ENCODE measurements around the gene CLMP. TPM values are rescaled to one million over a fixed set of nuclear protein-coding genes. Genes with fewer than 3 reads are reported as not detected.
A peak's percentile ranks its signal among the peaks of the same experiment; 100 is the strongest.
"Not testable (repeated sequence)": the region's sequence is repeated elsewhere in the genome, so short reads cannot be mapped to it uniquely, and the experiment has no call there.

The CLMP gene
- polyA plus RNA-seq, 2 donors, result 2.9 to 4.2 TPM

- not testable (repeated sequence) for H3K27me3 ChIP-seq (ENCODE audit: control insufficient read depth in 1 of 2, insufficient read depth in 2 of 2, low read length in 2 of 2); H3K36me3 ChIP-seq (ENCODE audit: control insufficient read depth in 2 of 2, insufficient read depth in 2 of 2, low read length in 1 of 2); H3K9me3 ChIP-seq (ENCODE audit: control insufficient read depth in 2 of 2, insufficient read depth in 1 of 2, low read depth in 1 of 2, low read length in 1 of 2); H3K4me1 ChIP-seq (ENCODE audit: control insufficient read depth in 2 of 2, insufficient read depth in 2 of 2, low read length in 1 of 2); H3K27ac ChIP-seq (ENCODE audit: low read depth in 2 of 2, low read length in 1 of 2); H3K4me3 ChIP-seq (ENCODE audit: low read depth in 1 of 2, low read length in 2 of 2)
- 74 to 76% methylated on average over 8 of the region's 8 CpGs for WGBS, 2 donors
Measured at GRCh38 chr11:123132034-123132766, 62.8 kb downstream of the CLMP start.

DNA sequence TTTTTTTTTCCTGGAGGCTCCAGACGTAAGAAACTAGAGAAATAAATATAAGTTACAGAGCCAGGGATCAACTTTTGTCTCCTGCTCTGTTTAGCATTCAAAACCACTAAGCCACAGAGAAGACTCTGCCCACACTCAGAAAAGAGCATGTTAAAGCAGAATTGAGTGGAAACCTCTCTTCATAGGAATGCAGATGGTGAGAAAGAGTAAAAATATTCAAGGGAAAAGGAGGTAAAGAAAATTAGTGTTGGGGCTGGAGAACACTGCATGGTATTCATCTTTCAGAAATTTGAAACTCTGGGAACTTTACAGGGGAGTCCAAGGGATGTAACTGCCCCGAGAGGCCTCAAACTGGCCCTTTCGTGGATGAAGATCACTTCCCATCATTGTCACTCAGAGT, 65.1 kb downstream of the CLMP start:
- Histone ChIP-seq H3K27ac (ENCODE audit: low read depth in 2 of 2, low read length in 1 of 2) (no peak overlapping the region), H3K27me3 (ENCODE audit: control insufficient read depth in 1 of 2, insufficient read depth in 2 of 2, low read length in 2 of 2) (peaks cover 0 to 2% of the 10 kb centered on the region in 2 donors), H3K36me3 (ENCODE audit: control insufficient read depth in 2 of 2, insufficient read depth in 2 of 2, low read length in 1 of 2) (no peaks in the 10 kb centered on the region), H3K4me1 (ENCODE audit: control insufficient read depth in 2 of 2, insufficient read depth in 2 of 2, low read length in 1 of 2) (no peaks in the 10 kb centered on the region), H3K4me3 (ENCODE audit: low read depth in 1 of 2, low read length in 2 of 2) (no peak overlapping the region), H3K9me3 (ENCODE audit: control insufficient read depth in 2 of 2, insufficient read depth in 1 of 2, low read depth in 1 of 2, low read length in 1 of 2) (no peaks in the 10 kb centered on the region)
- 65 to 67% methylated on average over 3 of the region's 3 CpGs for WGBS, 2 donors

DNA sequence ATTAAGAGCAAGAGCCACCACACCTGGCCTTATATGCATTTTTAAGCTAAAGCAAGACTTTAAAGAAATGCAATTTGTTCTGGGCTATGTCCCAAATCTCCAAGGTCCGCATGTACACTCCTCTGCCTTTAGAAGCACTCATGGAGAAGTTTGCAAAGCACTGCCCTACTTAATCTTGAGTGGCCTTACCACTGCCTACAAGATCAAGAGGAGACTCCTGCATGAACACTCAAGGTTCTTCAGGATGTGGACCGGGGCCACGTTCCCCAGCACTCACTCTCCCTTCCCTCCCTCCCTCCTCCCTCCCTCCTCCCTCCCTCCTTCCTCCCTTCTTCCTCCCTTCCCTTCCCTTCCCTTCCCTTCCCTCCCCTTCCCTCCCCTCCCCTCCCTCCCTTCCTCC, 69.9 kb downstream of the CLMP start:
- no peak overlapping the region for H3K27ac ChIP-seq (ENCODE audit: low read depth in 2 of 2, low read length in 1 of 2)

DNA sequence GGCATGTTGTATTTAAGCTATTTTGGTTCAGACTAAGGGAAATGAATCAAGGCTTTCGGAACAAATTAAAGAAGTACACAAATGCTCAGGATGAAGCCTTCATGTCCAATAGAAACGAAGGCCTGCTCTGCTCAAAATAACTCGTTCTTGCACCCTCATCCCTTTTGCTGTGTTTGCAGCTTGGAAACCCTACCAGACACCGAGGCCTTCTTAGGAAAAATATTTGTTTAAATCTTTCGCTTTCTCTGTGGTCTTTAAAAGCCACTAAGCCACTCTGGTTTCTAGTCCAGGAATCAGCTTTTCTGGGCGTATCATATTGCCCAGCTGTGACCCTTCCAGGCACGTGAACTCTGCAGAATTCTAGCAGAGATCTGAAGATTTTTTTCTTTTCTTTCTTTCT, 72.2 kb downstream of the CLMP start:
- Histone ChIP-seq H3K27ac (ENCODE audit: low read depth in 2 of 2, low read length in 1 of 2) (peak overlapping the region in 1 of 2 donors; percentile 9), H3K4me3 (ENCODE audit: low read depth in 1 of 2, low read length in 2 of 2) (no peak overlapping the region), H3K4me1 (ENCODE audit: control insufficient read depth in 2 of 2, insufficient read depth in 2 of 2, low read length in 1 of 2) (no peaks in the 10 kb centered on the region), H3K36me3 (ENCODE audit: control insufficient read depth in 2 of 2, insufficient read depth in 2 of 2, low read length in 1 of 2) (no peaks in the 10 kb centered on the region), H3K9me3 (ENCODE audit: control insufficient read depth in 2 of 2, insufficient read depth in 1 of 2, low read depth in 1 of 2, low read length in 1 of 2) (no peaks in the 10 kb centered on the region), H3K27me3 (ENCODE audit: control insufficient read depth in 1 of 2, insufficient read depth in 2 of 2, low read length in 2 of 2) (no peaks in the 10 kb centered on the region)
- WGBS, 2 donors, result 62 to 66% methylated on average over 7 of the region's 7 CpGs

More for the DNA sequence above, 69.9 kb downstream of the CLMP start:
- 68 to 73% methylated on average over 3 of the region's 3 CpGs for WGBS, 2 donors
- Histone ChIP-seq H3K4me3 (ENCODE audit: low read depth in 1 of 2, low read length in 2 of 2) (no peak overlapping the region), H3K27me3 (ENCODE audit: control insufficient read depth in 1 of 2, insufficient read depth in 2 of 2, low read length in 2 of 2) (peaks cover 0 to 2% of the 10 kb centered on the region in 2 donors), H3K4me1 (ENCODE audit: control insufficient read depth in 2 of 2, insufficient read depth in 2 of 2, low read length in 1 of 2) (no peaks in the 10 kb centered on the region), H3K36me3 (ENCODE audit: control insufficient read depth in 2 of 2, insufficient read depth in 2 of 2, low read length in 1 of 2) (no peaks in the 10 kb centered on the region), H3K9me3 (ENCODE audit: control insufficient read depth in 2 of 2, insufficient read depth in 1 of 2, low read depth in 1 of 2, low read length in 1 of 2) (no peaks in the 10 kb centered on the region)

DNA sequence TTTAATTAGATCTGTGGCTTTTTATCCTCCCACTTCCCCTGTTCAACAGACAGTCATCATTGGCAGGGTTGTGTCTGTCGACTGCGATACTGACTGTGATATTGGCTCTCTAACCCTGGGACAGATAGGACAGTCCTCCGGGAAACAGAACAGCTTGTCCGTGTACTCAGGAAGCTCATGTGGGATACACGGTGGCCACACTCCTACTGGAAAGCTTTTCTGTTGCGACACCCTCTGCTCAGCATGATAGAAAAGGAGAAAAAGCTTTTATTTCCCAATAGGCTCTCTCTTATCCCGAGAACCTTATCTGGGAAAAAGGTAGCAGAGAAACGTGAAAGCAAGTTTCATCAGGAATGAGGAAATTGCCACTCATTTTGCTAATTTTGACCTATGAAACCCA, 72.7 kb downstream of the CLMP start:
- Histone ChIP-seq H3K27ac (ENCODE audit: low read depth in 2 of 2, low read length in 1 of 2) (peak overlapping the region in 1 of 2 donors; percentile 44), H3K27me3 (ENCODE audit: control insufficient read depth in 1 of 2, insufficient read depth in 2 of 2, low read length in 2 of 2) (no peaks in the 10 kb centered on the region), H3K36me3 (ENCODE audit: control insufficient read depth in 2 of 2, insufficient read depth in 2 of 2, low read length in 1 of 2) (no peaks in the 10 kb centered on the region), H3K4me3 (ENCODE audit: low read depth in 1 of 2, low read length in 2 of 2) (no peak overlapping the region), H3K4me1 (ENCODE audit: control insufficient read depth in 2 of 2, insufficient read depth in 2 of 2, low read length in 1 of 2) (no peaks in the 10 kb centered on the region), H3K9me3 (ENCODE audit: control insufficient read depth in 2 of 2, insufficient read depth in 1 of 2, low read depth in 1 of 2, low read length in 1 of 2) (no peaks in the 10 kb centered on the region)
- WGBS, 2 donors, result 59 to 60% methylated on average over 8 of the region's 8 CpGs

DNA sequence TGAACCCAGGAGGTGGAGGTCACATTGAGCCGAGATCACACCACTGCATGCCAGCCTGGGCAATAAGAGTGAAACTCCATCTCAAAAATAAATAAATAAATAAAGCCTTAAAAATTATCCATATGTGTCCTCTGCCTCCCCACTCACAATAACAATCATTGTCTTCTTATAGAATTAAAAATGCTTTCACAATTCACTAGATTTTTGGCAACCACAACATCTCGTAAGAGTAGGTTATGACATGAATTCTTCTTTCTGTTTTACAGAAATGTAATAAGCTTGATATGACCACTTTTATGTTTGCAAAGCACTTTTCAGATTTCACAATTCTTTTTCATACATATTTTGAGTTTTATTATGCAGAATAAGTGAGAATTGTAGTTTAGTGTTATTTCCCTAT, 78.6 kb downstream of the CLMP start:
- peaks cover 0 to 4% of the 10 kb centered on the region in 2 donors for H3K9me3 ChIP-seq (ENCODE audit: control insufficient read depth in 2 of 2, insufficient read depth in 1 of 2, low read depth in 1 of 2, low read length in 1 of 2)
- WGBS, 2 donors, result 90 to 93% methylated on average over 2 of the region's 2 CpGs
- H3K27me3 ChIP-seq (ENCODE audit: control insufficient read depth in 1 of 2, insufficient read depth in 2 of 2, low read length in 2 of 2), result no peaks in the 10 kb centered on the region

DNA sequence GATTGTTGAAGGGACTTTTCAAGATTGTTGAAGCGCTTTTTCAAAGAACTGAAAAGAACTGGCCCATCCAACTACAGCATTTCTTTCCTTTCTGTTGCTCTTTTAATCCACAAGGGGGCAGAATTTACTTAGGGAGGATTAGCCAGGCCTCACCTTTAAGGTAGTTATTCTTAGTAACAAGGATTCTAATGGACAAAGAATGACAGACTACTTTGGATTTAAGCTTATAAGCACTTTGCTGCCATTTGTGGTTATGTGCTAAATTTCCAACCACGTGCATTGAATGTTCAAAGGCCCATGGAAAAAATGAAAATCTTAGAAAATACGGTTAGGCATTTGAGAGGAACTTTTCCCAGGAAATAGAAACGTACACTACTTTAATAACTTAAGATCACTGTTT, 83.6 kb downstream of the CLMP start:
- Histone ChIP-seq H3K4me3 (ENCODE audit: low read depth in 1 of 2, low read length in 2 of 2) (no peak overlapping the region), H3K27ac (ENCODE audit: low read depth in 2 of 2, low read length in 1 of 2) (no peak overlapping the region), H3K27me3 (ENCODE audit: control insufficient read depth in 1 of 2, insufficient read depth in 2 of 2, low read length in 2 of 2) (no peaks in the 10 kb centered on the region), H3K4me1 (ENCODE audit: control insufficient read depth in 2 of 2, insufficient read depth in 2 of 2, low read length in 1 of 2) (no peaks in the 10 kb centered on the region), H3K9me3 (ENCODE audit: control insufficient read depth in 2 of 2, insufficient read depth in 1 of 2, low read depth in 1 of 2, low read length in 1 of 2) (peaks cover 0 to 4% of the 10 kb centered on the region in 2 donors), H3K36me3 (ENCODE audit: control insufficient read depth in 2 of 2, insufficient read depth in 2 of 2, low read length in 1 of 2) (no peaks in the 10 kb centered on the region)
- 58 to 66% methylated on average over 4 of the region's 4 CpGs for WGBS, 2 donors

More for the DNA sequence above, 78.6 kb downstream of the CLMP start:
- H3K36me3 ChIP-seq (ENCODE audit: control insufficient read depth in 2 of 2, insufficient read depth in 2 of 2, low read length in 1 of 2), result no peaks in the 10 kb centered on the region
- no peaks in the 10 kb centered on the region for H3K4me1 ChIP-seq (ENCODE audit: control insufficient read depth in 2 of 2, insufficient read depth in 2 of 2, low read length in 1 of 2)
- no peak overlapping the region for H3K27ac ChIP-seq (ENCODE audit: low read depth in 2 of 2, low read length in 1 of 2)
- no peak overlapping the region for H3K4me3 ChIP-seq (ENCODE audit: low read depth in 1 of 2, low read length in 2 of 2)

GRCh38 chr11:123110397-123110796, 84.7 kb downstream of the CLMP start:
- H3K4me3 ChIP-seq (ENCODE audit: low read depth in 1 of 2, low read length in 2 of 2), result no peak overlapping the region
- no peaks in the 10 kb centered on the region for H3K4me1 ChIP-seq (ENCODE audit: control insufficient read depth in 2 of 2, insufficient read depth in 2 of 2, low read length in 1 of 2)
- no peaks in the 10 kb centered on the region for H3K27me3 ChIP-seq (ENCODE audit: control insufficient read depth in 1 of 2, insufficient read depth in 2 of 2, low read length in 2 of 2)
- 64 to 76% methylated on average over 8 of the region's 8 CpGs for WGBS, 2 donors
- H3K27ac ChIP-seq (ENCODE audit: low read depth in 2 of 2, low read length in 1 of 2), result no peak overlapping the region
- H3K9me3 ChIP-seq (ENCODE audit: control insufficient read depth in 2 of 2, insufficient read depth in 1 of 2, low read depth in 1 of 2, low read length in 1 of 2), result no peaks in the 10 kb centered on the region
- no peaks in the 10 kb centered on the region for H3K36me3 ChIP-seq (ENCODE audit: control insufficient read depth in 2 of 2, insufficient read depth in 2 of 2, low read length in 1 of 2)

DNA sequence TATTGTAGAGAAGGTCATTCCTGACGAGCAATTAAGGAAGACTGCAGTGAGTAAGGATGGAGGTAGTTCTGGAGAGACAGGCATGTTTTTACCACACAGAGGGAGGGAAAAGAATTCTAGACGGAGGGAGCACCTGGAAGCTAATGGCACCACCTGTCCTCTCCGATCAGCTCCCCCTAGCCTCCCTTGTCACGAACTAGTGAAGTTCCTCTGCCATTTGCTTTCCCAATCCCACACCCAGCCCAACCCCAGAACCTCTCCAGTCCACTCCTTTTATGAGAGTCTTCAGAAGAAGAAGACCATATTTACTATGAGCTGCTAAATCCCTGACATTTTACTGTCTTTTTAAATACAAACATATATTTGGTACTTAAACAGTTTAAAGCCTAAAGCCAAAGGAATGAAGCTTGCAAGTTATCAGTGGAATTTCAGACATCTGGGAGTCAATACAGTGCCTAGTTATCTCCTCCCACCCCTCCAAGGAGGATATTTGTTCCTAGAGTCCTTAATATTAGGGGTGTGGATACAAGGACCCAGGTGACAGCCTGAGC, 87.0 kb downstream of the CLMP start:
- no peak overlapping the region for H3K27ac ChIP-seq (ENCODE audit: low read depth in 2 of 2, low read length in 1 of 2)
- no peaks in the 10 kb centered on the region for H3K4me1 ChIP-seq (ENCODE audit: control insufficient read depth in 2 of 2, insufficient read depth in 2 of 2, low read length in 1 of 2)
- no peaks in the 10 kb centered on the region for H3K9me3 ChIP-seq (ENCODE audit: control insufficient read depth in 2 of 2, insufficient read depth in 1 of 2, low read depth in 1 of 2, low read length in 1 of 2)
- no peaks in the 10 kb centered on the region for H3K36me3 ChIP-seq (ENCODE audit: control insufficient read depth in 2 of 2, insufficient read depth in 2 of 2, low read length in 1 of 2)
- no peaks in the 10 kb centered on the region for H3K27me3 ChIP-seq (ENCODE audit: control insufficient read depth in 1 of 2, insufficient read depth in 2 of 2, low read length in 2 of 2)
- WGBS, 2 donors, result 75 to 84% methylated on average over 4 of the region's 4 CpGs
- no peak overlapping the region for H3K4me3 ChIP-seq (ENCODE audit: low read depth in 1 of 2, low read length in 2 of 2)

DNA sequence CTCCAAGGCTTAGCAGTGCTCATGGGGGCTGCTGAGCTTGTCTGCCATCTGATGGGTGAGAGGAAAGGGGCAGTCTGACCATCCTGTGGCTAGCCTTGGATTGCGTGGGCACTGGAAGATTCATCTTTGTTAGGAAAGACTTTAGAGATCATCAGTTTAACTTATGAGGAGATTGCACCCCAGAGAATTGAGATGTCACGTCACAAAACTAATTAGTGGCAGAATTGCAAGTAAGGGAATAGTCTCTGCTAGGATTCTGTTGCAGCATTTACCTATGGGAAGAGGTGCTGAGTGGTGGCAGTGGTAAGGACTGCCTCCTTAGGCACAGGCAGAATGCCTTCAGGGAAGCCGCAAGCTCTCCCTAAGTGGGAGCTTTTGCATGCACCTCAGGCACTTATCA, 90.4 kb downstream of the CLMP start:
- Histone ChIP-seq H3K27me3 (ENCODE audit: control insufficient read depth in 1 of 2, insufficient read depth in 2 of 2, low read length in 2 of 2) (no peaks in the 10 kb centered on the region), H3K9me3 (ENCODE audit: control insufficient read depth in 2 of 2, insufficient read depth in 1 of 2, low read depth in 1 of 2, low read length in 1 of 2) (no peaks in the 10 kb centered on the region), H3K4me3 (ENCODE audit: low read depth in 1 of 2, low read length in 2 of 2) (no peak overlapping the region), H3K27ac (ENCODE audit: low read depth in 2 of 2, low read length in 1 of 2) (no peak overlapping the region), H3K36me3 (ENCODE audit: control insufficient read depth in 2 of 2, insufficient read depth in 2 of 2, low read length in 1 of 2) (no peaks in the 10 kb centered on the region), H3K4me1 (ENCODE audit: control insufficient read depth in 2 of 2, insufficient read depth in 2 of 2, low read length in 1 of 2) (no peaks in the 10 kb centered on the region)
- 89 to 90% methylated on average over 3 of the region's 3 CpGs for WGBS, 2 donors
